ENCODE data around the gene PFDN2.

PFDN2 gene

DNA sequence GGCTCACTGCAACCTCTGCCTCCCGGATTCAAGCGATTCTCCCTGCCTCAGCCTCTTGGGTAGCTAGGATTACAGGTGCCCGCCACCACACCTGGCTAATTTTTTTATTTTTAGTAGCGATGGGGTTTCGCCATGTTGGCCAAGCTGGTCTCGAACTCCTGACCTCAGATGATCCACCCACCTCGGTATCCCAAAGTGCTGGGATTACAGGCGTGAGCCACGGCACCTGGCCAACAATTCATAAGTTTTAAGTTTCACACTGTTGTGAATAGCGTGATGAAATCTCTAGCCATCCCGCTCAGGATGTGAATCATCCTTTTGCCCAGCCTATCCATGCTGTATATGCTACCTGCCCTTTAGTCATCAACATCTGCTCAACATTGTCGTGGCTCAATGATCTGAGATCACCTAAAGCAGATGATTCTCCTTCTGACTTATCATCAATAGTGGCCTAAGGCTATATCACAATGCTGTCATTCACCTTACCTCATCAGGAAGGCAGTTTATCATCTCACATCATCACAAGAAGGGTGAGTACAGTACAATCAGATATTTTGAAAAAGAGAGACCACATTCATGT, 2.6 kb downstream of the PFDN2 start (continued):
- TF ChIP-seq ZNF664 (tag by site-specific recombination; IDR thresholded peaks at IDR 0.05) (no peak), HOXC10 (CRISPR knock-in tag; IDR thresholded peaks at IDR 0.05) (no peak), PBX3 (CRISPR knock-in tag; IDR thresholded peaks at IDR 0.05) (no peak), ZNF280C (tag by site-specific recombination; IDR thresholded peaks at IDR 0.05) (no peak), ZNF518A (tag by site-specific recombination; conservative IDR thresholded peaks at IDR 0.05; ENCODE audit: low read depth) (no peak), ZBTB21 (tag by site-specific recombination; IDR thresholded peaks at IDR 0.05) (peak; percentile 42), ZNF292 (tag by site-specific recombination; IDR thresholded peaks at IDR 0.05; ENCODE audit: borderline replicate concordance, low read depth) (no peak), ZEB2 (tag by site-specific recombination; IDR thresholded peaks at IDR 0.05) (peak; percentile 91; the same call in 1 of the 2 replicates), ZNF555 (tag by site-specific recombination; conservative IDR thresholded peaks at IDR 0.05) (no peak), ZNF514 (tag by site-specific recombination; IDR thresholded peaks at IDR 0.05) (no peak), ZFP41 (tag by site-specific recombination; IDR thresholded peaks at IDR 0.05; ENCODE audit: borderline replicate concordance) (no peak), ZFHX2 (tag by site-specific recombination; conservative IDR thresholded peaks at IDR 0.05) (peak; percentile 81), ZNF184 (tag by site-specific recombination; IDR thresholded peaks at IDR 0.05) (peak; percentile 81), ZNF785 (tag by site-specific recombination; IDR thresholded peaks at IDR 0.05) (no peak), ZNF521 (tag by site-specific recombination; IDR thresholded peaks at IDR 0.05) (no peak), ZNF26 (tag by site-specific recombination; IDR thresholded peaks at IDR 0.05) (no peak), ZNF324 (tag by site-specific recombination; IDR thresholded peaks at IDR 0.05) (peak; percentile 93), ZNF133 (tag by site-specific recombination; IDR thresholded peaks at IDR 0.05) (no peak), ZNF596 (tag by site-specific recombination; IDR thresholded peaks at IDR 0.05) (no peak), ZNF37A (tag by site-specific recombination; IDR thresholded peaks at IDR 0.05) (no peak)
- TF ChIP-seq, protein P1, sequence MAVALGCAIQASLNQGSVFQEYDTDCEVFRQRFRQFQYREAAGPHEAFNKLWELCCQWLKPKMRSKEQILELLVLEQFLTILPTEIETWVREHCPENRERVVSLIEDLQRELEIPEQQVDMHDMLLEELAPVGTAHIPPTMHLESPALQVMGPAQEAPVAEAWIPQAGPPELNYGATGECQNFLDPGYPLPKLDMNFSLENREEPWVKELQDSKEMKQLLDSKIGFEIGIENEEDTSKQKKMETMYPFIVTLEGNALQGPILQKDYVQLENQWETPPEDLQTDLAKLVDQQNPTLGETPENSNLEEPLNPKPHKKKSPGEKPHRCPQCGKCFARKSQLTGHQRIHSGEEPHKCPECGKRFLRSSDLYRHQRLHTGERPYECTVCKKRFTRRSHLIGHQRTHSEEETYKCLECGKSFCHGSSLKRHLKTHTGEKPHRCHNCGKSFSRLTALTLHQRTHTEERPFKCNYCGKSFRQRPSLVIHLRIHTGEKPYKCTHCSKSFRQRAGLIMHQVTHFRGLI (tag by site-specific recombination; IDR thresholded peaks at IDR 0.05), result no peak
- TF ChIP-seq, protein P2, sequence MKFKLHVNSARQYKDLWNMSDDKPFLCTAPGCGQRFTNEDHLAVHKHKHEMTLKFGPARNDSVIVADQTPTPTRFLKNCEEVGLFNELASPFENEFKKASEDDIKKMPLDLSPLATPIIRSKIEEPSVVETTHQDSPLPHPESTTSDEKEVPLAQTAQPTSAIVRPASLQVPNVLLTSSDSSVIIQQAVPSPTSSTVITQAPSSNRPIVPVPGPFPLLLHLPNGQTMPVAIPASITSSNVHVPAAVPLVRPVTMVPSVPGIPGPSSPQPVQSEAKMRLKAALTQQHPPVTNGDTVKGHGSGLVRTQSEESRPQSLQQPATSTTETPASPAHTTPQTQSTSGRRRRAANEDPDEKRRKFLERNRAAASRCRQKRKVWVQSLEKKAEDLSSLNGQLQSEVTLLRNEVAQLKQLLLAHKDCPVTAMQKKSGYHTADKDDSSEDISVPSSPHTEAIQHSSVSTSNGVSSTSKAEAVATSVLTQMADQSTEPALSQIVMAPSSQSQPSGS (tag by site-specific recombination; IDR thresholded peaks at IDR 0.05; ENCODE audit: low read depth), result peak; percentile 77
- TF ChIP-seq, protein P3, sequence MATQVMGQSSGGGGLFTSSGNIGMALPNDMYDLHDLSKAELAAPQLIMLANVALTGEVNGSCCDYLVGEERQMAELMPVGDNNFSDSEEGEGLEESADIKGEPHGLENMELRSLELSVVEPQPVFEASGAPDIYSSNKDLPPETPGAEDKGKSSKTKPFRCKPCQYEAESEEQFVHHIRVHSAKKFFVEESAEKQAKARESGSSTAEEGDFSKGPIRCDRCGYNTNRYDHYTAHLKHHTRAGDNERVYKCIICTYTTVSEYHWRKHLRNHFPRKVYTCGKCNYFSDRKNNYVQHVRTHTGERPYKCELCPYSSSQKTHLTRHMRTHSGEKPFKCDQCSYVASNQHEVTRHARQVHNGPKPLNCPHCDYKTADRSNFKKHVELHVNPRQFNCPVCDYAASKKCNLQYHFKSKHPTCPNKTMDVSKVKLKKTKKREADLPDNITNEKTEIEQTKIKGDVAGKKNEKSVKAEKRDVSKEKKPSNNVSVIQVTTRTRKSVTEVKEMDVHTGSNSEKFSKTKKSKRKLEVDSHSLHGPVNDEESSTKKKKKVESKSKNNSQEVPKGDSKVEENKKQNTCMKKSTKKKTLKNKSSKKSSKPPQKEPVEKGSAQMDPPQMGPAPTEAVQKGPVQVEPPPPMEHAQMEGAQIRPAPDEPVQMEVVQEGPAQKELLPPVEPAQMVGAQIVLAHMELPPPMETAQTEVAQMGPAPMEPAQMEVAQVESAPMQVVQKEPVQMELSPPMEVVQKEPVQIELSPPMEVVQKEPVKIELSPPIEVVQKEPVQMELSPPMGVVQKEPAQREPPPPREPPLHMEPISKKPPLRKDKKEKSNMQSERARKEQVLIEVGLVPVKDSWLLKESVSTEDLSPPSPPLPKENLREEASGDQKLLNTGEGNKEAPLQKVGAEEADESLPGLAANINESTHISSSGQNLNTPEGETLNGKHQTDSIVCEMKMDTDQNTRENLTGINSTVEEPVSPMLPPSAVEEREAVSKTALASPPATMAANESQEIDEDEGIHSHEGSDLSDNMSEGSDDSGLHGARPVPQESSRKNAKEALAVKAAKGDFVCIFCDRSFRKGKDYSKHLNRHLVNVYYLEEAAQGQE (tag by site-specific recombination; IDR thresholded peaks at IDR 0.05), result no peak

Measured in HEK293 (cell line).